Dermis microvascular lymphatic vessel endothelial cell (primary cell): ENCODE measurements around the gene SLC66A1. TPM values are rescaled to one million over a fixed set of nuclear protein-coding genes. Genes with fewer than 3 reads are reported as not detected.

Source experiments
- DNase-seq, 2 donors: peaks; one replicate each; pipeline versions ENCODE4 v3.0.0 to v3.0.0-alpha.2; 2010; ENCODE audit warnings: low read depth in 2 of 2
- total RNA-seq: library from RNA; depleted of rRNA; stranded (reverse); fragments of >200 nt; gene quantifications from 2 replicates; pipeline ENCODE4 v1.2.1, GENCODE V29; 2014

The SLC66A1 gene
- total RNA-seq, 1 donor from 2014 or later, result 10.9 TPM

DNA sequence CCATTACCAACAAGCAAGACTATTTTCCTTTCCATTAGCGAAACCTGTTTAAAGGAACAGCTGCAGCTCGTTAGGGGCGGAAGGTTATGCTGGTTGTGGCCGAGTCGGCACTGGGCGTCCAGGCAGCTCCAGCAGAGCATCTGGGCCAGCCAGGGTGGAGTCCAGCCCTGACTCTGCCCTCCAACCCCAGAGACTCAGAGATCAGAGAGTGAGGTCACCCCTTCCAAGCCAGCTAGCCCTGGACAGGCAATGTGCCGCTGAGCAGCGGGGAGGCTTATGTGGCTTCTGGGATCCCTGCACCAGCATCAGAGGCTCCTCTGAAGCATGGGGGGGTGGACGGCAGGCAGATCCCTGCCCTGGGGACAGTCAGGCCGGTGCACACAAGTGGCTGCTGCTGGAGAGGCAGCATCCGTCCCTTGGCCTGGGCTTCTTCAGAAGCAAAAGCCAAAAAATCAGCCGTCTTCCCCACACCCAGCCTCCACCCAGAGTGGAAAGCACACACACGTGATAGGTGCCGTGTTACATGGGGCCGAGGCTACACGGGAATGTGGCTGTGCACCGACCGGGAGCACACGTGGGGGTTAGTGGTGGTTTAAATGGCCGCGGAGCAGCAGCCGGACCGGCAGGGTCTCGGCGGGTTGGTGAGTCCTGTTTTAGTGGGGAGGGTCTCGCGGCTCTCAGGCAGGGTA is 30.1 kb downstream of the SLC66A1 start:
- DNase-seq, result no peak

DNA sequence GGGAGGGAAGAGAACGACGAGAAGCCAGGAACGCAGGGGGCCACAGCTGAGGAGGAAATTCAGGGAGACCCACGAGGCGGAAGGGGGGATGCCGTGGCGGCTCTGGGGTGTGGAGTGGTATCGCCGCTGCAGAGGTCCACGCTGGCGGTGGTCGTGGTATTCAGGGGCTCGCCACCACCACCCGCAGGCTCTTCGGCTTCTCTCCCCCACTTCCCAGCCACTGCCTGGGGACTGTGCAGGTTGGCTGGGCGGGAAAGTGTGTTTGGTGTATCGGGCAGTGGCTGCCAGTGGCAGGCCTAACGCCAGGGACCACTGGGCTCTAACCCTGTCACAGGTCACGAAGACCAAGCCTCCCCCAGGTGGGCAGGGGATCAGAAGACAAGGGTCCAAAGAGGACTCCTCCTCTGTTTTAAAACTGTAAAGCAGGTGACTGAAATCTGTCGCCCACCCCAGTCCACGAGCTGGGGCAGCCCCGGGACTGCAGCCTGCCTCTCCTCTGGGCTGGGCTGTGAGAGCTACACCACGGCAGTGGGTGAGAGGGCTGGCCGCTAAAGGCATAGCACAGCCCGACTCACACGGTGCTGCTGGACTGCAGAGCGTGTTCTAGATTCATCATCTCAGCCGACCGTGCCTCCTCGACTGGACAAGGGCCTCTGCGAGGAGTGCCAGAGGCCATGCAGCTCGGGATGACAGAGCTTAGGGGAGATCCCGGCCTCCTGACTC is 30.9 kb downstream of the SLC66A1 start:
- no peak for DNase-seq

DNA sequence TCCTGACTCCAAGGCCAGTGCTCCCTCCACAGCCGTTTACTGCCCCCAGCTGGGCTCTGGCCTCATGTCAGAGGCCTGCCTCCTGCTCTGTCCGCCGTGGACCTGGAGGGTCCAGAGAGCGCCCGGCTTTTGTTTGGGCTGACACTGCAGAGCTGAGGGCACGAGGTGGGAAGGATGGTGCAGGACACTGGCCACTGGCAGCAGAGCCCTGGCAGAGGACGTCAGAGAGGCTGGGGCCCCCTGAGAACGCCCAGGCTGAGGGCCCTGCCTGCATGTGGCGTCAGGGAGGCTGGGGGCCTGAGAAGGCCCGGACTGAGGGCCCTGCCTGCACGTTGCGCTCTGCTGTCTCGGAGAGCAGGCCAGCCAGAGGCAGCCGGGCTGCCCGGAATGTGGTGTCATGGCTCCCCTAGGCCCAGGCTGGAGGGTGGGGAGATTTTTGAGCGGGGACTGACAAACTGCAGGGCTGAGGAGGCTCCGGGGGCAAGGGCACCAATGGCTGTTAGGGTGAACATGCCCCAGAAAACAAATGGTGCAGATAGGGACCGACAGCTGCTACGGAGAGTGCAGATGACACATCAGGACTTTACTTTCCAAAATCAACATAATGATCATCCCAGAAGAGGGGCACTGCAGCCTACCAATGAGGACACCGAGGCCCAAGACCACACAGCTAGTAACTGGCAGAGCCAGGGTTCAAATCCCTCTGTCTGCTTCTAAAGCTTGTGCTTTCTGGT is 31.7 kb downstream of the SLC66A1 start:
- DNase-seq, result no peak

DNA sequence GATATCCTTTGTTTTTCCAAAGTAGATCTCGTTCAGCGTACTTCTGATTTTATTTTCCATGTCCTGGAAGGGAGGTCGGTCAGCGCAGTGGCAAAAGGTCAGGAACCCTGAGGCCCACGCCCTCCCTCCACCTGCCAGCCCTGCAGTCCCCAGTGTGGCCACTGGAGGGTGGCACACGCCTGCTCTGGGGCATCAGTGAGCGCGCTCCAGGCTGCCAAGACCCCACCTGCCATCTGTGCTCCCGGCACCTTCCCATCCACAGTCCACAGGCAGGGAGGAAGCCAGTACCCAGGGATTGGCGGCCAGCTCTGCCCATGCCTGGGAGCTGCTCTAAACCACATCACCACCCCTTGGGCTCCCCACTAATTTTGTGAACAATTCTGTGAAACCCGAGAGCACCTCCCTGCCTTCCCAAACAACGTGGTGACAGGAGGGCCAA is 32.3 kb downstream of the SLC66A1 start:
- DNase-seq, result peak; percentile 27 to 54

DNA sequence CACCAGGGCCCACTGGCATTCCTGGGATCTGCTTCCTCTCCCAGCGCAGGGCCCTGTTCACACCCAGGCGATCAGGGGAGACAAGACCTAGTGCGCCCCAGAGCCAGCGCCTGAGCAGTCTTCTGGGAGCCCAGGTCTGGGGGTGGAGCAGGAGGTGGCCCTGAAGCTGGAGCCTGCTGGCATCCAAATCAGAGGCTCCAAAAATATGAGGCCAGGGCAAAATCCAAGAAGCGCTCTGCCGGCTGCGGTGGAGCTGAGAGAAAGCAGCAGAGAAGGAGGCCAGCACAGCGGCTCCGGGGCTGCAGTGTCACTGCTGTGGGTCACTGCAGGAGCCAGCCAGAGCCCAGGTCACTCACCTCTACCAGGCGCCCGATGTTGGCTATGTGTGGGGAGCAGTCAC is 32.7 kb downstream of the SLC66A1 start:
- no peak for DNase-seq

DNA sequence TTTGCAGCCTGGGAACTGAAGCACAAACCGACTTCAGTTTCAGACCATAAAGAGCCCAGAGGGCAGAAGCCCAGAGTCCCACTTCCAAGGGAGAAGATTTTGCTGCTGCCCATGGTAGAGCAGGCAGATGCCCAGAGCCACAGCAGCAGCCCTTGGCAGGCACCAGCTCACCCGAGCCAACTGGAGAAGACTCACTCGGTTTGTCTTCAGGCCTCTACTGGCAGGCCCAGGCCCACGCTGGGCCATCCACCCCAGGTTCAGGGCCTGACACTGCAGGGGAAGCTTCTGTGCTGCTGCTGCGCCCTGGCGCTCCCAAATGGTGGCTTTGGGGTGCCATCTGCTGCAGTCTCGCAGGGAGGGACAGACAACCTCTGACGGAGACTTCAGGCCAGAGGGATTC is 33.3 kb downstream of the SLC66A1 start:
- no peak for DNase-seq

DNA sequence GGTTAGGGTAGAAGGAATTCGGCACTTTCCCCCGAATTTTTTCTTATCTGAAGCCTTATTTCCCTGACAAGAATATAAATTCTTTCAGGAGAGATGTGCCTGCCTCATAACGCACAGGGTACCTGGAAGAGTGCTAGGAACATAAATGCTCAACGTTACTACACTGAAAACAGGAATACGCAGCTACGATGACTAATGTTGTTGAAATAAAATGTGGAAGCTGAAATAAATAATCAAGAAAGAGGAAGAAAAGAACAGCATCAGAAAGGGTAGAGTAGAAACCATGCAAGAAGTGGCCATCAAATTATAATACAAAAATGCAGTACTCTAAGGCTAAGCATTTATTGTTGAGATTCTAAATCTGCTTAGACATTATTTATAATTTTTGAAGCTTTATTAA is 33.9 kb downstream of the SLC66A1 start:
- no peak for DNase-seq

DNA sequence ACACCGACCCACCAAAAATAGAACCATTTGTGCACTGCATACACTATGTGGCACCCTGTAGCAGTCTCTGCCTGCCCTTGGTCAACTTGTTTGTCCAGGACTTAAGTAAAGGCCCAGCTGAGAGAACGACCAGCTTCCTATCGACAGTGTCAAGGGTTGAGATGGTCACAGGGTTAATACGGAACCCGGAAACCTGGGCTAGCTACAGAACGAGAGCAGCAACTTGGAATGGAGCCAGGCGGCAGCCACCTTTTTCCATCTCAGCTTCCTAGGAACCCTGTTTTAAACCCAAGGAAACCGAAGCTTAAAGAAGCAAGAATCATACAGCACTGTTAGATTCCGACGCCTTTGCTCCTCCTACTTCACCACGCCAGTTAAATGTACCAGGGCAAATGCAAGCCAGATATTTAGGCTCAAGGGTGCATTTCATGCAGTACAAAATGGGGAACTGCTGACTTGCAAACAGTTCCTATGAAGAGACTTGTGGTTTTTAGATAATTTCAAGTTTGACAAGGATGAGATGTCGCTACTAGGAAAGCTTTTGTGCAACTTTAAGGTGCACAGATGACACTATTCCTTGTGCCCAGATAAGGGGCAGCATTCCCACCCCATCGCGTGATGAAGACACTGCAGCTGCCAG is 35.5 kb downstream of the SLC66A1 start:
- DNase-seq, result no peak

DNA sequence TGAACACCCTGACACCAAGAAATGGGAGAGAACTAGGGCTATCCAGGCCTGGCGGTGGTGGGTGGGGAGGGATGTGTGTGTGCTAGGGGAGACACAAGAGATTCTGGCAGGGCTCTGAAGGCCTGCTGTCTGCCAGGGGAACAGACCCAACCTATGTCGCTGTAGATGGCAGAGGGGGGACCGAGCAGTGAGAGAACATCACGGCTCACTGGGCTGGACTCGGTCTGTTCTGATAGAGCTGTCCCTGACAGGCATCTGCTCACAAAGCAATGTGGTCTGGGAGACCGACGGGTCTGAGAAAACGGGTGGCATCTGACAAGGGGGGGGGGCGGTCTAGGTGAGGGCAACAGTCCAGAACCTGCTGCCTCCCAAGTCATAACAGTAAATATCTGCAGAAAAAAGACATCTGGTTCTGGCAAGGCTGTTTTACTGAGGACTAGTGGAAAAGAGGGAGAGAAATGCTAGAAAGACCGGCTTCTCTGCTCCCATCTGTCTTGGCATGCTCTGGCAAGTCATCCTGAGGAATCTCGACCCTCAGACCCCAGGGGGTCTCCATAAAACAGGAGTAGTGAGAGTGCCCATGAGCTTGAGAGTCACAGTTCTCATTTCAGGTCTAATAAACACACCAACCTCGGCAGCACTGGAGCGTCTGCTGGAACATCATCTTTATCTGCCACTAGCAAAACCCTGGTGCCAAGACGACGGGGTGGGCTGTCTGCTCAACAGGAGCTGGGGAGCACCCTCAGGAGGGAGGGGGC is 36.5 kb downstream of the SLC66A1 start:
- DNase-seq, result no peak

DNA sequence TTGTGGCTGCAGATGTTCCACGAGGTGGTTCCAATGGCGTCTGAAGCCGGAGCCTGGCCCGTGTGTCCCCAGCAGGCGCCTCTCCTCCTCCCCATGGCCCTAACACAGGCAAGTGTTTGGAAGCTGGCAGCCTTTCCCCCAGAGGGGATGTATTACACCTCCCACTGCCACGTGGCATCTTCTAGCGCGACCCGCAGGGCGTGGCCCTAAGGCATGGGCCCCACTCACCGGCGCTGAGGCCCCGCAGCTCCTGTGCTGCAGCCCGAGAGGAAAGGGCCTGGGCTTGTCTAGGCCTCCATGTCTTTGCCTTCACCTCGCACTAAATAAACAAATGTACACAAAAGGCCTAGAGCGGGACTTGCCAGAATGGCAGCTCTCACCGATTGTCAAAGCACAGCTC is 37.9 kb downstream of the SLC66A1 start:
- no peak for DNase-seq

DNA sequence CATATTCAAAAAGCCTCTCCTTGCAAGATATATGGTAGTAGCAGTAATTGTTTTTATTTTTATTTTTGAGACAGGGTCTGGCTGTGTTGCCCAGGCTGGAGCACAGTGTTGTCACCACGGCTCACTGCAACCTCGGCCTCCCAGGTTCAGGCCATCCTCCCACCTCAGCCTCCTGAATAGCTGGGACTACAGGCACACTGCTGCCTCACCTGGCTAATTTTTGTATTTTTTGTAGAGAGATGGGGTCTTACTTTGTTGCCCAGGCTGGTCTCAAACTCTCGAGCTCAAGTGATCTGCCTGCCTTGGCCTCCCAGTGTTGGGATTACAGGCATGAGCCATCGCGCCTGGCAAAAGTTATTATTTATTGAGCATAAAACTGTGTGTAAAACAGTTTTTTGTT is 38.4 kb downstream of the SLC66A1 start:
- no peak for DNase-seq

DNA sequence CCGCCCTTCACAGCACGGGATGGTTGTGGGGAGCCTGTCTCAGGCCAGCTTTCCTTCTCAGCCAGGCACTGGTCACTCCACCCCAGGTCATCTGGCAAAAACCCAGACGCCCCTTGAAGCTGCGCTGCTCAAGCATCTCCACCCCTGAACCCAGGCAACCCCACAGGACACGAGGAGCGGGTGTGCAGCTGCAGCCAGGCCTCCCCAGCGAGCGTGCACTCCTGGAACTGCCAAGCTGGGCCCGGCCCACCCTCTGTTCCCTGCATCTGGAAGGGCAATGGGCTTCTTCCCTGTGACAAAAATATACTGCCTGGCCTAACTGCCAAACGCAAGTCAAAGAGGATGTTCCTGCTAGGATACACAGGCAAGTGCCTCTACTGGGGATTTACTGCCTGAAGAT is 39.7 kb downstream of the SLC66A1 start:
- DNase-seq, result no peak

DNA sequence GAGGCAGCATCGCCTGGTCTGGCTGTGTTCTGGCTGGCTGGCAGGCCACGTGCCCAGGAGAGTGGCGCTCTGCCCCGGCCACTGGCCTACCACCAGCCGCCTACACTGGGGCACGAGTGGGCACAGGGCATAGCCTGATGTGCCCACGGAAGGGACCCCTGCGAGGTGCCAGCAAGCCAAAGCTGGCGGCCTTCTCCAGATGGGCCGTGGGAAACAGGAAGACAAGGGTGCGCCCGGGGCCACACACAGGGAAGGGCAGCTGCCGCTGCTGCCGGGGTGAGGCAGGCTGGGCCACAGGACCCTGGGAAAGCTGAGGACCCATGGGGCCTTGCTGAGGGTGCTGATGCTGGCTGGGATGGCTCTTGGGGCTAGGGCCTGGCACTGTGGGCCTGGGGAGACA is 40.7 kb downstream of the SLC66A1 start:
- DNase-seq, result no peak

DNA sequence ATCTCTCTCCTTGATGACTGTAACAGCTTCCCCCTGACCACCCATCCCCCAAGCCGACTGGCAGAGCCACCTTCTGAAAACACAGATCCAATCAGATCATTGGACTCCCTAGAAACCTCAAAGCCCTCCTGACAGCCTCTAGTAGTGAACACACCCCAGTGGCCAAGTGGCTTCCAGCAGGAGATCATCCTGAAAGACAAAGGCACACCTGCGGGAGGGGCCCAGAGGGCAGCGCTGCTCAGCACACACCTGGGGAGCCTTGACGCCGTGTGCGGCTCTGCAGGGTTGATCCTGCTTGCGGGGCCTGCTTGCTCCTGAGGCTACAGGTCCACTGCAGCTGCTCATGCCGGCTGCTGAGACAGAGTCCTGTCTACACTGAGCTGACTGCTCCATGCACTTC is 41.5 kb downstream of the SLC66A1 start:
- no peak for DNase-seq

DNA sequence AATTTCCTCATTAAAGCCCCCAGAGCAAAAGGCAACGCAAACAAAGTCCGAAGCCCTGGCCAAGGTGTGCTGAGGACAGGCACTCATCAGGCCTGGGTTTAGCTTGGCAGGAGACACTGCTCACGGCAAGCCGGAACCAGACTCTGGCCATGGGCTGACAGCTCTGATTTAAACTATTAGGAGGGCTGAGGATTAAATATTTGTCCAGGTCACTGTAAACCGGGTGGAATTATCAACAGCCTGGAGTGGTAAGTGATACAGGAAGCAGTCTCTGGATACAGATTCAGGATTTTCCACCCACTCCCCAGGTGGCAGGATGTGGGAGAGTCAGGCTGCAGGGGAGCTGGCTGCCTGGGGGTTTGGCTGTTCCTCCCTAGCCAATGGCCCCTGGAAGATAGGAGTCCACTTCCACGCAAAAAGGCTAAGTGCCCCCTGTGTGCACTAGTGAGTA is 42.4 kb downstream of the SLC66A1 start:
- peak in 1 of 2 donors; percentile 55 for DNase-seq

DNA sequence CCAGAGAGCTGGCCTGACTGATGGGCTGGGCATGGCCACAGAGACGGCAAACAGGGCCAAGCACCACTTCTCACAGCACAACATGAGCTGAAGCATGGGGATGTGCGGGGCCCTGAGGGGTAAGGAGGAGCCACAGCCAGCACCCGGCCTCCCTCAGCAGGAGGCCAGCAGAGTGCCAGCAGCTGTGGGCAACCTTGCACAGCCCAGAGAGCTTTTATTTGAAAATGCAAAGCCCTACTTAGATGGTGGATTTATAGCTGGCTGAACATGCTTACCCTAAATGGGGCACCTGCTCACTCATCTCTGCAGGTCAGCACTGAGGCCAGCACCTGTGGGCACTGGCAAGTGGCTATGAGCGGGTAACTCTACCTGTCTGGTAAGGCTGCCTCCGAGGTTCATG is 44.1 kb downstream of the SLC66A1 start:
- DNase-seq, result no peak

DNA sequence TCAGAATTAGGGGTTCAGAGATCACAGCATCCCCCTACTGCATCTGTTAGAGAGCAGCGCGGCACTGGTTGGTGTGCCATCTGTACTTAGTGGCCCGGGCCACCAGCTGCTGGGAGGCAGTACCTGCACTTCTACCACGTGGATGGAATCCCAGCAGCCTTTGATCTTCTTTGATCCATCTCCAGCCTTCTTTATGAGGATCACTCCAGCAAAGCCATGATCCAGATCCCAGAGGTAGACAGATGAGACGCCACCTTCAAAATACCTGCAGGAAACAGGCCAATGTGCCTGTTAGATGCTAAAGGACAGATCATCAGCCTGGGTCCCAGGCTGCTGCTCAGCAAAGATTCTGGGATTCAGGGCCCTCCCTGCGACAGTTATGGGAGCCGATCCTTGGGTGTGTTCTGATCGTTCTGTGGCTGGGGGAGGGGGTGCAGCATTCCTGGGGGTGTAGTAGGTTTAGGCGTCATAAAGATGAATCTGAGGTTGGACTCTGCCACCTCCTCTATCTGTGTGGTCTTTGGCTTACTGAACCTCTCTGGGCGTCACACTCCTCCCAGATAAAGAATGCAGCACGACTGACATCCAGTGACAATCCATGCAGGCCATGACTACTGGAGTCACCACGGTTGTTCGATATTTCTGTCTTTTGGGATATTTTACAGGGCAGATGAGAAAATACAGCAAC is 45.3 kb downstream of the SLC66A1 start:
- no peak for DNase-seq

DNA sequence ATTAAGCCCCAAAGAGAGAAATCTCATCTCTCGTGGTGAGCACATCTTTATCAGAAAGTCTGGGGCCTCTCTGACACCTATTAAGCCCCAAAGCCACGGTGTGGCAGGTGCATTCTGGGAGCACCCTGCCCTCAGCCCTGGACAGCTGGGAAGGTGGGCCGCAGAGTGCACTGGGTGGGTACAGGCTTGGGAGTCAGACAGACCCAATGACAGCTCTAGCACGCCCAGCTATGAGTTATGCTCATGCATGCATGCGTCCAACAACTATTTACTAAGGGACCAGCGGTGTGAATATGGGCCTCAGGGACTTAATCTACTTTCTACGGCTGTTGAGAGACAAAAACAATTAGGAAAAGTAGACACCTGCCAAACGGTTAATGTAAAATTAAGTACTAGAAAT is 46.6 kb downstream of the SLC66A1 start:
- no peak for DNase-seq

DNA sequence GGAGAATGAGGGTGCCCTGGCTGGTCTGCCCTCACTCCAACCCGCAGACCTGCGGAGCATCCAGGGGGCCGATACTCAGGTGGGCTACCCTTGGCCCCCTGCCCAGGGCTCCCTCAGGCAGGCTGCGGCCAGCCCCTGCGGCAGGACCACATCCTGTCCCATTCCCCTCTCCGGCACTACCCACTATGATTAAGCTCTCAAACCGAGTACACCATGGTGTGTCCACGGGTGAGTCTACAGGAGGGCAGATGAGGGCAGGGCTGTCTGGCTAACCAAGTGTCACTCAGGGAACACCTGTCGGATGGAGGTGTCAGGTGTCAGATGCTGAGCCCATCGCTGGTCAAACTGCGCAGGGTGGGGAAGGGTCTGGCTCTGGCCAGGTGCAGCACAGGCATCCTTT is 47.2 kb downstream of the SLC66A1 start:
- DNase-seq, result no peak

DNA sequence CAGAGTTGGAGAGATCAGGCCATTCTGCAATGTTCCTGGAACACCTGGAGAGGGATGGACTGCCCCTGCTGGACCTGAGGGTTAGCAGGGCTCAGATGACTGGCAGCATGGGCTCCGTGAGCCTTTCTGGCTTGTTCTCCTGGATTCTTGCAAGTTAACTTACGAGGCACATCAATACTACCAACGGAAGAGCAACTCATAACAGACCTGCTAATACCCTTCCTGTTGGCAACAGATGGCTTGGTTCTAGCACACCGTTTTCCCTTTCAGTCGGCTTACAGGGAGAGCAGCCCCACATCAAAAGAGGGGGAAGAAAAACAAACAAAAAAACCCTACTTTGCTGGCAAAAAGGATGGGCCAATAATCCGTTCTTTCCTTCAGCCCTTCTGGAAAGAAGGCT is 47.9 kb downstream of the SLC66A1 start:
- DNase-seq, result peak in 1 of 2 donors; percentile 65

DNA sequence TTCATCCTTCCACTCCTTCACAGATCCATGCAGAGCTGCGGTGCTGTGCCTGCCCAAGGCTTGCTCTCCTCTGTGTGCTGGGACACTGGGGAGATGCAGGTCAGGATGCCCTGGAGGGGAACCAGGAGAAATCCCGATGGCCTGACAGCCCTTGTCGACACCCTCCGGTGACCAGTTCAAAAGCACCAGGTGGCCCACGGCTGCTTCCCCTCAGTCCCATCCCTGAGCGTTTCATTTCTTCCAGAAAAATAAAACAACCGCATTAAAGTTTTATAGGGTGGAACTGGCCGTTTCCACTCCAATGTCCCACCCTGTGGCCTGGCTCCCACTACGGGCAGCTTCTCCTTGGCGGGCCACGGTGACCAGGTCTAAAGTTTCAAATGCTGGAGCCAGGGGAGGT is 48.3 kb downstream of the SLC66A1 start:
- no peak for DNase-seq
